ENCODE data around the gene INO80C.

INO80C gene

GRCh38 chr18:35517715-35518114, 20.0 kb upstream of the INO80C start:
- H3K27ac ChIP-seq = no peak overlapping the region
- TF ChIP-seq CTCF (IDR thresholded peaks at IDR 0.05) = no peak
- H3K4me3 ChIP-seq = no peak overlapping the region
- no peak for DNase-seq (ENCODE audit: low spot score)

GRCh38 chr18:35516789-35517188, 19.0 kb upstream of the INO80C start:
- no peak for DNase-seq (ENCODE audit: low spot score)
- TF ChIP-seq CTCF (IDR thresholded peaks at IDR 0.05) = no peak
- Histone ChIP-seq H3K4me3 (no peak overlapping the region), H3K27ac (no peak overlapping the region)

GRCh38 chr18:35516351-35516750, 18.6 kb upstream of the INO80C start:
- no peak for DNase-seq (ENCODE audit: low spot score)
- Histone ChIP-seq H3K27ac (peak overlapping the region in 1 of 2 donors; percentile 1), H3K4me3 (no peak overlapping the region)
- TF ChIP-seq CTCF (IDR thresholded peaks at IDR 0.05) = no peak

GRCh38 chr18:35515460-35516130, 17.8 kb upstream of the INO80C start:
- no peak overlapping the region for H3K27ac ChIP-seq
- no peak for TF ChIP-seq CTCF (IDR thresholded peaks at IDR 0.05)
- no peak for DNase-seq (ENCODE audit: low spot score)

GRCh38 chr18:35514752-35515459, 17.1 kb upstream of the INO80C start:
- Histone ChIP-seq H3K4me3 (no peak overlapping the region), H3K27ac (no peak overlapping the region)
- TF ChIP-seq CTCF (IDR thresholded peaks at IDR 0.05) = no peak
- no peak for DNase-seq (ENCODE audit: low spot score)

More at GRCh38 chr18:35515460-35516130, 17.8 kb upstream of the INO80C start:
- no peak overlapping the region for H3K4me3 ChIP-seq

- Histone ChIP-seq H3K27ac (peak overlapping the region in 1 of 2 donors; percentile 72), H3K4me3 (no peak overlapping the region)
- no peak for TF ChIP-seq CTCF (IDR thresholded peaks at IDR 0.05)
- no peak for DNase-seq (ENCODE audit: low spot score)
Measured at GRCh38 chr18:35514283-35514682, 16.5 kb upstream of the INO80C start.
